Measurements from ENCODE around the gene GYPC.

GYPC gene

GRCh38 chr2:126660971-126661370 is 5.0 kb downstream of the GYPC start:
- Histone ChIP-seq H3K9me3 (ENCODE audit: control insufficient read depth in 1 of 2, low read length in 2 of 2) (no peaks in the 10 kb centered on the region), H3K4me1 (ENCODE audit: control insufficient read depth in 1 of 2, insufficient read depth in 2 of 2, low read length in 2 of 2) (peaks cover 20 to 66% of the 10 kb centered on the region in 2 donors), H3K36me3 (ENCODE audit: control insufficient read depth in 1 of 2, insufficient read depth in 2 of 2, low read length in 2 of 2) (no peaks in the 10 kb centered on the region), H3K27me3 (ENCODE audit: low read depth, low read length) (no peaks in the 10 kb centered on the region), H3K27ac (ENCODE audit: low read length) (peak overlapping the region; percentile 31), H3K4me3 (ENCODE audit: low read depth in 1 of 2, low read length in 2 of 2) (no peak overlapping the region)

- no peak overlapping the region for H3K4me3 ChIP-seq (ENCODE audit: low read depth in 1 of 2, low read length in 2 of 2)
- H3K27ac ChIP-seq (ENCODE audit: low read length) = no peak overlapping the region
- H3K36me3 ChIP-seq (ENCODE audit: control insufficient read depth in 1 of 2, insufficient read depth in 2 of 2, low read length in 2 of 2) = no peaks in the 10 kb centered on the region
- H3K27me3 ChIP-seq (ENCODE audit: low read depth, low read length) = no peaks in the 10 kb centered on the region
- H3K9me3 ChIP-seq (ENCODE audit: control insufficient read depth in 1 of 2, low read length in 2 of 2) = no peaks in the 10 kb centered on the region
- peaks cover 20 to 73% of the 10 kb centered on the region in 2 donors for H3K4me1 ChIP-seq (ENCODE audit: control insufficient read depth in 1 of 2, insufficient read depth in 2 of 2, low read length in 2 of 2)
Observed at GRCh38 chr2:126661702-126662500, 5.9 kb downstream of the GYPC start.

GRCh38 chr2:126662621-126663020 is 6.7 kb downstream of the GYPC start:
- Histone ChIP-seq H3K27me3 (ENCODE audit: low read depth, low read length) (no peaks in the 10 kb centered on the region), H3K27ac (ENCODE audit: low read length) (no peak overlapping the region), H3K4me1 (ENCODE audit: control insufficient read depth in 1 of 2, insufficient read depth in 2 of 2, low read length in 2 of 2) (peaks cover 20 to 71% of the 10 kb centered on the region in 2 donors)

GRCh38 chr2:126663184-126663963 is 7.4 kb downstream of the GYPC start:
- no peaks in the 10 kb centered on the region for H3K36me3 ChIP-seq (ENCODE audit: control insufficient read depth in 1 of 2, insufficient read depth in 2 of 2, low read length in 2 of 2)
- H3K27me3 ChIP-seq (ENCODE audit: low read depth, low read length) = no peaks in the 10 kb centered on the region
- peaks cover 15 to 64% of the 10 kb centered on the region in 2 donors for H3K4me1 ChIP-seq (ENCODE audit: control insufficient read depth in 1 of 2, insufficient read depth in 2 of 2, low read length in 2 of 2)
- H3K27ac ChIP-seq (ENCODE audit: low read length) = no peak overlapping the region
- H3K4me3 ChIP-seq (ENCODE audit: low read depth in 1 of 2, low read length in 2 of 2) = no peak overlapping the region
- H3K9me3 ChIP-seq (ENCODE audit: control insufficient read depth in 1 of 2, low read length in 2 of 2) = no peaks in the 10 kb centered on the region

More at GRCh38 chr2:126662621-126663020, 6.7 kb downstream of the GYPC start:
- Histone ChIP-seq H3K4me3 (ENCODE audit: low read depth in 1 of 2, low read length in 2 of 2) (no peak overlapping the region), H3K9me3 (ENCODE audit: control insufficient read depth in 1 of 2, low read length in 2 of 2) (no peaks in the 10 kb centered on the region), H3K36me3 (ENCODE audit: control insufficient read depth in 1 of 2, insufficient read depth in 2 of 2, low read length in 2 of 2) (no peaks in the 10 kb centered on the region)

- Histone ChIP-seq H3K36me3 (ENCODE audit: control insufficient read depth in 1 of 2, insufficient read depth in 2 of 2, low read length in 2 of 2) (no peaks in the 10 kb centered on the region), H3K4me1 (ENCODE audit: control insufficient read depth in 1 of 2, insufficient read depth in 2 of 2, low read length in 2 of 2) (peaks cover 13 to 60% of the 10 kb centered on the region in 2 donors), H3K4me3 (ENCODE audit: low read depth in 1 of 2, low read length in 2 of 2) (no peak overlapping the region), H3K27me3 (ENCODE audit: low read depth, low read length) (no peaks in the 10 kb centered on the region), H3K27ac (ENCODE audit: low read length) (peak overlapping the region; percentile 47), H3K9me3 (ENCODE audit: control insufficient read depth in 1 of 2, low read length in 2 of 2) (no peaks in the 10 kb centered on the region)
Observed at GRCh38 chr2:126664234-126664633, 8.3 kb downstream of the GYPC start.

GRCh38 chr2:126664639-126665038 is 8.7 kb downstream of the GYPC start:
- Histone ChIP-seq H3K9me3 (ENCODE audit: control insufficient read depth in 1 of 2, low read length in 2 of 2) (no peaks in the 10 kb centered on the region), H3K4me3 (ENCODE audit: low read depth in 1 of 2, low read length in 2 of 2) (no peak overlapping the region), H3K27me3 (ENCODE audit: low read depth, low read length) (no peaks in the 10 kb centered on the region), H3K27ac (ENCODE audit: low read length) (peak overlapping the region; percentile 47), H3K4me1 (ENCODE audit: control insufficient read depth in 1 of 2, insufficient read depth in 2 of 2, low read length in 2 of 2) (peaks cover 10 to 56% of the 10 kb centered on the region in 2 donors), H3K36me3 (ENCODE audit: control insufficient read depth in 1 of 2, insufficient read depth in 2 of 2, low read length in 2 of 2) (no peaks in the 10 kb centered on the region)

- no peak overlapping the region for H3K27ac ChIP-seq (ENCODE audit: low read length)
- H3K4me1 ChIP-seq (ENCODE audit: control insufficient read depth in 1 of 2, insufficient read depth in 2 of 2, low read length in 2 of 2) = peaks cover 10 to 56% of the 10 kb centered on the region in 2 donors
- no peaks in the 10 kb centered on the region for H3K9me3 ChIP-seq (ENCODE audit: control insufficient read depth in 1 of 2, low read length in 2 of 2)
- no peaks in the 10 kb centered on the region for H3K27me3 ChIP-seq (ENCODE audit: low read depth, low read length)
- no peak overlapping the region for H3K4me3 ChIP-seq (ENCODE audit: low read depth in 1 of 2, low read length in 2 of 2)
- H3K36me3 ChIP-seq (ENCODE audit: control insufficient read depth in 1 of 2, insufficient read depth in 2 of 2, low read length in 2 of 2) = no peaks in the 10 kb centered on the region
Observed at GRCh38 chr2:126665483-126665882, 9.5 kb downstream of the GYPC start.

- H3K4me3 ChIP-seq (ENCODE audit: low read depth in 1 of 2, low read length in 2 of 2) = no peak overlapping the region
- no peaks in the 10 kb centered on the region for H3K9me3 ChIP-seq (ENCODE audit: control insufficient read depth in 1 of 2, low read length in 2 of 2)
- peaks cover 10 to 45% of the 10 kb centered on the region in 2 donors for H3K4me1 ChIP-seq (ENCODE audit: control insufficient read depth in 1 of 2, insufficient read depth in 2 of 2, low read length in 2 of 2)
- H3K27ac ChIP-seq (ENCODE audit: low read length) = no peak overlapping the region
- no peaks in the 10 kb centered on the region for H3K27me3 ChIP-seq (ENCODE audit: low read depth, low read length)
- peaks cover 0 to 3% of the 10 kb centered on the region in 2 donors for H3K36me3 ChIP-seq (ENCODE audit: control insufficient read depth in 1 of 2, insufficient read depth in 2 of 2, low read length in 2 of 2)
Observed at GRCh38 chr2:126668254-126668653, 12.3 kb downstream of the GYPC start.

- Histone ChIP-seq H3K27me3 (ENCODE audit: low read depth, low read length) (no peaks in the 10 kb centered on the region), H3K27ac (ENCODE audit: low read length) (no peak overlapping the region), H3K36me3 (ENCODE audit: control insufficient read depth in 1 of 2, insufficient read depth in 2 of 2, low read length in 2 of 2) (peaks cover 0 to 6% of the 10 kb centered on the region in 2 donors), H3K9me3 (ENCODE audit: control insufficient read depth in 1 of 2, low read length in 2 of 2) (no peaks in the 10 kb centered on the region), H3K4me3 (ENCODE audit: low read depth in 1 of 2, low read length in 2 of 2) (no peak overlapping the region), H3K4me1 (ENCODE audit: control insufficient read depth in 1 of 2, insufficient read depth in 2 of 2, low read length in 2 of 2) (peaks cover 2 to 31% of the 10 kb centered on the region in 2 donors)
Observed at GRCh38 chr2:126669772-126670171, 13.8 kb downstream of the GYPC start.

GRCh38 chr2:126671488-126671887 is 15.5 kb downstream of the GYPC start:
- H3K36me3 ChIP-seq (ENCODE audit: control insufficient read depth in 1 of 2, insufficient read depth in 2 of 2, low read length in 2 of 2) = peaks cover 0 to 6% of the 10 kb centered on the region in 2 donors
- no peak overlapping the region for H3K4me3 ChIP-seq (ENCODE audit: low read depth in 1 of 2, low read length in 2 of 2)
- H3K27me3 ChIP-seq (ENCODE audit: low read depth, low read length) = no peaks in the 10 kb centered on the region
- H3K4me1 ChIP-seq (ENCODE audit: control insufficient read depth in 1 of 2, insufficient read depth in 2 of 2, low read length in 2 of 2) = peaks cover 0 to 15% of the 10 kb centered on the region in 2 donors
- H3K9me3 ChIP-seq (ENCODE audit: control insufficient read depth in 1 of 2, low read length in 2 of 2) = peaks cover 5 to 8% of the 10 kb centered on the region in 2 donors
- no peak overlapping the region for H3K27ac ChIP-seq (ENCODE audit: low read length)

GRCh38 chr2:126672980-126673605 is 17.1 kb downstream of the GYPC start:
- Histone ChIP-seq H3K9me3 (ENCODE audit: control insufficient read depth in 1 of 2, low read length in 2 of 2) (peaks cover 5 to 8% of the 10 kb centered on the region in 2 donors), H3K4me1 (ENCODE audit: control insufficient read depth in 1 of 2, insufficient read depth in 2 of 2, low read length in 2 of 2) (peaks cover 0 to 10% of the 10 kb centered on the region in 2 donors), H3K27me3 (ENCODE audit: low read depth, low read length) (no peaks in the 10 kb centered on the region), H3K36me3 (ENCODE audit: control insufficient read depth in 1 of 2, insufficient read depth in 2 of 2, low read length in 2 of 2) (peaks cover 0 to 6% of the 10 kb centered on the region in 2 donors), H3K27ac (ENCODE audit: low read length) (no peak overlapping the region), H3K4me3 (ENCODE audit: low read depth in 1 of 2, low read length in 2 of 2) (no peak overlapping the region)

All from muscle layer of duodenum (tissue), 2 donors.